Hair follicle dermal papilla cell (primary cell): ENCODE results near the gene FGFR4. TPM values are rescaled to one million over a fixed set of nuclear protein-coding genes. Genes with fewer than 3 reads are reported as not detected.

ENCODE experiments used
- total RNA-seq: library from RNA; depleted of rRNA; stranded (reverse); fragments of >200 nt; gene quantifications from 2 replicates; pipeline ENCODE4 v1.2.3, GENCODE V29; 2012

The FGFR4 gene
- 0.81 and 1.3 TPM in 2 replicates for total RNA-seq

GRCh38 chr5:177086654-177087397 is at the start of gene FGFR4:
FGFR4 (plus strand) TSS chr5:177086915; CDS start chr5:177089603, 2,688 bp downstream.

GRCh38 chr5:177133096-177133852 is 46.6 kb downstream of the FGFR4 start, which contains the start of gene NSD1:
NSD1 (plus strand) TSS chr5:177133773; CDS start chr5:177135104, 1,331 bp downstream.

Other genes starting within 250 kb of the FGFR4 start
- gene HK3, start 187.6 kb upstream of the FGFR4 start, total RNA-seq = not detected in 2 replicates
- 37.5 and 45.9 TPM in 2 replicates for gene UIMC1, start 80.1 kb upstream of the FGFR4 start, total RNA-seq
- 17.5 and 25.8 TPM in 2 replicates for gene ZNF346, start 64.2 kb upstream of the FGFR4 start, total RNA-seq
- gene NSD1, start 46.9 kb downstream of the FGFR4 start, total RNA-seq = 39.6 and 58.1 TPM in 2 replicates
- gene RAB24, start 216.8 kb downstream of the FGFR4 start, total RNA-seq = 16.9 and 25.1 TPM in 2 replicates
- gene PRELID1, start 216.9 kb downstream of the FGFR4 start, total RNA-seq = 55.8 and 65.1 TPM in 2 replicates
- gene MXD3, start 225.0 kb downstream of the FGFR4 start, total RNA-seq = 2.3 and 3.1 TPM in 2 replicates